NCI-H524 (cell line): ENCODE data around the gene B4GALNT2.
"Not testable (repeated sequence)": the region's sequence is repeated elsewhere in the genome, so short reads cannot be mapped to it uniquely, and the experiment has no call there.

Source experiments
- DNase-seq, 2 experiments: peaks; one replicate each; lab custom pipeline; 2025; lab: John Stamatoyannopoulos, UW

B4GALNT2 gene

GRCh38 chr17:49180998-49181635 lies 48.5 kb downstream of the B4GALNT2 start:
- no peak for DNase-seq

- DNase-seq, result no peak
Observed at GRCh38 chr17:49183341-49183740, 50.8 kb downstream of the B4GALNT2 start.

- DNase-seq, result no peak
Observed at GRCh38 chr17:49183801-49184200, 51.2 kb downstream of the B4GALNT2 start.

GRCh38 chr17:49184522-49184921 lies 52.0 kb downstream of the B4GALNT2 start:
- DNase-seq, result not testable (repeated sequence)

GRCh38 chr17:49185381-49185780 lies 52.8 kb downstream of the B4GALNT2 start:
- DNase-seq, result not testable (repeated sequence)

GRCh38 chr17:49187301-49187700 lies 54.7 kb downstream of the B4GALNT2 start:
- DNase-seq, result no peak

DNA sequence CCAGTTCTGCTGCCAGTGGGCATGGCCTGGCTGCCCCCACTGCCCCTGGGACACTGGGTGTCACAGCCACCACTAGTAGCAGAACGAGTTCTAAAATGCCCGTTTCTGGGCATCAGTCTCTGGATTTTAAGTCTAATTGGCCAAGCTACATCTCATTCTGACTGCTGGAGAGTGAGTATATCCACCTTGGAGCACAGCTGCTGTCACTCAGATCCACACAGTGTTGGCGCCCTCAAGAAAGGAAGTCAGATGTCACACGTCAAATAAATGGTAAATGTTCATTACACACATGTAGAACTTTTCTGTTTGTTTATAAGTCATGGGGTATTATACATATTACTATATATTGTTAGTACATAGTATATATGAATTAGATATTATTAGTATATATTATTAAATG lies 58.4 kb downstream of the B4GALNT2 start:
- peak in 1 of 2 experiments; percentile 15 for DNase-seq

- no peak for DNase-seq
Observed at GRCh38 chr17:49191409-49191916, 58.9 kb downstream of the B4GALNT2 start.

- peak; percentile 99 for DNase-seq
Observed at GRCh38 chr17:49191917-49192741, 59.6 kb downstream of the B4GALNT2 start.

DNA sequence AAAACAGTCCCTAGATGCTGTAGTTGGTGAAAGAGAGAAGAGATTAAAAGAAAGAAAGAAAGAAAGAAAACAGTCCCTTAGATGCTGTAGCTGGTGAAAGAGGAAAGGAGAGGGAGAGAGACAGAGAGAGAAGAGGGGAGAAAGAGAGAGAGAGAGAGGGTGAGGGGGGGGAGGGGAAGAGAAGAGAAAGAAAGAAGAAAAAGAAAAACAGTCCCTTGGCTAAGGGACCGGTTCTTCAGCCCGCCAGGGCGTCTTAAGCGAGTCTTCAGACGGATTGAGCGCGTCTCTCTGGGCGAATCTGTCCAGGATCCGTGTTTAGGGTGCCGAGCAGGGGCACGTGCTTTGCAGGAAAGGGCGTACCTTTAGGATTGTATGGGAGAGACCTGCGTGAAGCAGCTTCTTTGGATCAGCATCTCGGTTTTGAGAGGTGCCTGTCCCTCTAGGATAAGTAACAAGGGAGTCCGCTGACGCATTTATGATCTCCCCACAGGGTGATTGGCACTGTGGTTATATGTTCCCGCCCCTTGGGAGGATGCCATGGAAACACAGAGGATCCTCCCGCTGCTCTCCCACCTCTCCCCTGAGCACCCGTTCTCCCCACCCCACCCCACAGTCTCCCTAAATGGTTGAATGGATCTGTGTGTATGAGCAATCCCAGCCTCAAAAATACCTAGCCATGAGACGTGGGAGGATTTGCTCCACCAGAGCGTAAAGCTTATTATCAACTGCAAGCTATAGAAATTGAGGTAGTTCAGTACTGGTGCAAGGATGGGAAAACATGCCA lies 61.1 kb downstream of the B4GALNT2 start:
- peak; percentile 74 to 82 for DNase-seq

- no peak for DNase-seq
Observed at GRCh38 chr17:49194297-49194607, 61.7 kb downstream of the B4GALNT2 start.

GRCh38 chr17:49195751-49196150 lies 63.2 kb downstream of the B4GALNT2 start:
- DNase-seq, result no peak

- no peak for DNase-seq
Observed at GRCh38 chr17:49196520-49196919, 64.0 kb downstream of the B4GALNT2 start.

DNA sequence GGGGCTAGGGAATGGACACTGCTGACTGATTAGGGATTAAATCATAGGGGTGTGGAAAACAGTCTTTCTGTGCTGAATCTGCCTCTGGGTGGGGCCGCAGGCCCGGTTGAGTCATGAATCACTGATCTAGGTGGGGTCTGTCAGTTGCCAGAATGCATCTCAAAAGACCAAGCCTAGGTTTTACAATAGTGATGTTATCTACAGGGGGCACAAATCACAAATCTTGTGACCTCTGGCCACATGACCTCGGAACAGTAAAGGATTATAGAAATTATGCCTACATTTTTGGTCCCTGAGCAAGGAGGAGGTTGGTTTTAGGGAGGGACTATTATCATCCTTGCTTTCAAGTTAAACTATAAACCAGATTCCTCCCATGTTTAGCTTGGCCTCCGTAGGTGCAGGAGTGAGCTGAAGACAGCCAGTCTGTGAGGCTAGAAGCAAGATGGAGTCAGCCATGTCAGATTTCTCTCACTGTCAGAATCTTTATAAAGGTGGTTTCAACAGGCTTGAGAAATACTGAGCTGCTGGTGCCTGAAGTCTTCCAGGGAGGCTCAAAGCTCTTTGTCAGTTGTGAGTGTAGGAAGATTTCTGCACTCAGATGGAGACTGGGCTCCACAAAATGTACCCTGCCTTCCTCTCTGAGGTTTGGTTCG lies 64.9 kb downstream of the B4GALNT2 start:
- DNase-seq, result no peak

- no peak for DNase-seq
Observed at GRCh38 chr17:49198211-49198610, 65.6 kb downstream of the B4GALNT2 start.

GRCh38 chr17:49200423-49201083 lies 68.0 kb downstream of the B4GALNT2 start:
- no peak for DNase-seq

GRCh38 chr17:49201481-49201927 lies 68.9 kb downstream of the B4GALNT2 start:
- DNase-seq, result no peak

DNA sequence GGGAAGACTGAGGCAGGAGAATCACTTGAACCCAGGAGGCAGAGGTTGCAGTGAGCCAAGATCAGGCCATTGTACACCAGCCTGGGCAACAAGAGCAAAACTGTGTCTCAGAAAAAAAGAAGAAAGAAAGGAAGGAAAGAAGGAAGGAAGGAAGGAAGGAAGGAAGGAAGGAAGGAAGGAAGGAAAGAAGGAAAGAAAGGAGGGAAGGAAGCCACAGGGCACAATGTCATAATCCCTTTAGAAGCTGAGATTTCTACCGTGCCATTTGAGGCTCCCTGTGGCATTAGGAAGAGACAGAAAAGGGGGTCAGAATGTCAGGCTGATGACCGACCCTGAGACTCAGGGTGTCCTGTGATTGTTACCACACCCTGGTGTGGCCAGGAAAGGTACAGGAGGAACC lies 71.2 kb downstream of the B4GALNT2 start:
- no peak for DNase-seq

DNA sequence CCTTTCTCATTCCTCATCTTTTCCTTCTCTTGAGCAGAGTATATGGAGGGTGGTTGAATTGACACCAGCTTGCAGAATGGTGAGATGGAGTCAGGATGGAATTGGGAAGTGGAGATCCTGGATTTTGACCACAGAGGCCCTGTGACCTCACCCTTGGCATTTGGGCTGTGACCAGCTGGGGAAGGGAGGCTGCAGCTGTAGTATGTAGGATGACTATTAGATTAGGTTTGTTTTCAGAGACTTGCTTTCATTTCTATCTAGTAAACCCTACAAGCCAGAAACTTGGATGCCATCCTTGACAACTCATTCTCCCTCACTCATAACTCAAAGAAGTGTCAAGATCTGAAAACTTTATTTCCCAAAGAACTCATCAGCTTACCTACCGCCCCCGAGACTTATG lies 71.9 kb downstream of the B4GALNT2 start:
- DNase-seq, result no peak

GRCh38 chr17:49209061-49209571 lies 76.5 kb downstream of the B4GALNT2 start:
- DNase-seq, result no peak
